ENCODE data around the gene ZFYVE19. TPM values are rescaled to one million over a fixed set of nuclear protein-coding genes. Genes with fewer than 3 reads are reported as not detected.

Gene ZFYVE19
- total and polyA plus RNA-seq, 2 donors (not counting 1 experiment from before 2014, with no cell fraction given): 14.1 to 21.3 TPM

DNA sequence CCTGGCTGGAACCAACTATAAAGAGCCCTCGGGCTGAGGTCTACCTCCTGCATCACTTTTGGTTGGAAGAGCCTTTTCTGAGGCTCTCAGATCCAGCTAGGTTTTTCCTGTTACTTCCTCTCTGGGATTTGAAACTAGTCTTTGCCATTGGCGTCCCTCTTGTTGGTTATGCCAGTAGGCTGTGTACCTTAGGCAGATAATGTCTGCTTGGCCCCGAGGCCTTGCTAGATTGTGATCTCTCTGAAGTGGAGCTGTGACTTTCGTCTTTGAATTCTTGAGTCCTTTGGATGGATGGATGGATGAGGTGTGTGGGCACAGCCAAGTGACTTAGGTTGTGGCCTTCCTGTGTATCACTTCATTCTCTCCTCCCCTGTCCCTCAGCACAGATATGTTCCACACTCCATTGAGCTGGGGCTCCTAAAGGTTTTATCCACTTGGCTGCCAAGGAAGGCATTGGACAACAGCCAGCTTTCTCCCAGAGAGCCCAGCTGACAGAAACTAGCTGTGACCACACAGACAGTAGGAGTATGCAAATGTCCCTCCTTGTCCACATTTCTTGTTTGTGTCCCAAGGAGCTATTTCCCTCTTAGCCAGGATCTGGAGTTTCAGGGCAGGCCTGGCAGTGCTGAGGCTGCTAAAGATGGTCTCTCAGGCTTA lies 8.3 kb downstream of the ZFYVE19 start:
- Histone ChIP-seq H3K4me3 (replicated peaks in 1 of 4; ENCODE audit: control extremely low read depth in 1 of 4, insufficient read depth in 1 of 4, low read depth in 3 of 4, low read length in 4 of 4) (no peak overlapping the region), H3K9me3 (ENCODE audit: control insufficient read depth, insufficient read depth, low read depth, low read length) (no peaks in the 10 kb centered on the region), H3K27me3 (ENCODE audit: control insufficient read depth, insufficient read depth, low read length) (no peaks in the 10 kb centered on the region), H3K9ac (ENCODE audit: insufficient read depth, low read length) (no peak overlapping the region), H3K79me2 (ENCODE audit: control insufficient read depth, insufficient read depth, low read length) (no peaks in the 10 kb centered on the region), H2AFZ (ENCODE audit: low read length) (no peak overlapping the region), H3K4me1 (ENCODE audit: control insufficient read depth, extremely low read depth, insufficient read depth, low read length) (no peaks in the 10 kb centered on the region), H3K27ac (ENCODE audit: insufficient read depth, low read length) (no peak overlapping the region), H3K36me3 (ENCODE audit: control insufficient read depth, insufficient read depth, low read length) (peaks cover 8% of the 10 kb centered on the region), H3K4me2 (ENCODE audit: extremely low read depth, insufficient read depth, low read length) (no peak overlapping the region), H4K20me1 (ENCODE audit: control insufficient read depth, extremely low read depth, insufficient read depth, low read length) (no peaks in the 10 kb centered on the region)
- DNase-seq (ENCODE audit: low read depth in 2 of 2): peak; percentile 11 to 19
- TF ChIP-seq EZH2 (IDR thresholded peaks at IDR 0.05; ENCODE audit: low read length, missing control alignments): no peak
- TF ChIP-seq, protein P1, sequence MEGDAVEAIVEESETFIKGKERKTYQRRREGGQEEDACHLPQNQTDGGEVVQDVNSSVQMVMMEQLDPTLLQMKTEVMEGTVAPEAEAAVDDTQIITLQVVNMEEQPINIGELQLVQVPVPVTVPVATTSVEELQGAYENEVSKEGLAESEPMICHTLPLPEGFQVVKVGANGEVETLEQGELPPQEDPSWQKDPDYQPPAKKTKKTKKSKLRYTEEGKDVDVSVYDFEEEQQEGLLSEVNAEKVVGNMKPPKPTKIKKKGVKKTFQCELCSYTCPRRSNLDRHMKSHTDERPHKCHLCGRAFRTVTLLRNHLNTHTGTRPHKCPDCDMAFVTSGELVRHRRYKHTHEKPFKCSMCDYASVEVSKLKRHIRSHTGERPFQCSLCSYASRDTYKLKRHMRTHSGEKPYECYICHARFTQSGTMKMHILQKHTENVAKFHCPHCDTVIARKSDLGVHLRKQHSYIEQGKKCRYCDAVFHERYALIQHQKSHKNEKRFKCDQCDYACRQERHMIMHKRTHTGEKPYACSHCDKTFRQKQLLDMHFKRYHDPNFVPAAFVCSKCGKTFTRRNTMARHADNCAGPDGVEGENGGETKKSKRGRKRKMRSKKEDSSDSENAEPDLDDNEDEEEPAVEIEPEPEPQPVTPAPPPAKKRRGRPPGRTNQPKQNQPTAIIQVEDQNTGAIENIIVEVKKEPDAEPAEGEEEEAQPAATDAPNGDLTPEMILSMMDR (conservative IDR thresholded peaks at IDR 0.05 in 1 of 2, IDR thresholded peaks at IDR 0.05 in 1 of 2; ENCODE audit: low read depth in 1 of 2, low read length in 2 of 2): no peak

DNA sequence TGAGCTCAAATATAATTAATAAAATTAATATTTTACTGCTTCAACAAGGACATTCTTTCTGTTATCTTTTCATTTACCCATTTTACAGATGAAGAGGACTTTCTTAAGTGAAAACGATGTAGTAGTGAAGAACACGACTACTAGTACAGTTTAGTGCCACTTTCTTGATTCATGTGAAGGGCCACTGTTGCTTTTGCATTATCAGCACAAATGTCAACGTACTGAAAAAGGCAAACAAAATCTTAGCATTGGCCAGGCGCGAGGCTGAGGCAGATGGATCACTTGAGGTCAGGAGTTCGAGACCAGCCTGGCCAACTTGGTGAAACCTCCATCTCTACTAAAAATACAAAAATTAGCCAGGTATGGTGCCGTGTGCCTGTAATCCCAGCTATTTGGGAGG lies 12.2 kb downstream of the ZFYVE19 start:
- Histone ChIP-seq H3K36me3 (ENCODE audit: control insufficient read depth, insufficient read depth, low read length) (no peaks in the 10 kb centered on the region), H3K79me2 (ENCODE audit: control insufficient read depth, insufficient read depth, low read length) (no peaks in the 10 kb centered on the region)
- DNase-seq (ENCODE audit: low read depth in 2 of 2): no peak

DNA sequence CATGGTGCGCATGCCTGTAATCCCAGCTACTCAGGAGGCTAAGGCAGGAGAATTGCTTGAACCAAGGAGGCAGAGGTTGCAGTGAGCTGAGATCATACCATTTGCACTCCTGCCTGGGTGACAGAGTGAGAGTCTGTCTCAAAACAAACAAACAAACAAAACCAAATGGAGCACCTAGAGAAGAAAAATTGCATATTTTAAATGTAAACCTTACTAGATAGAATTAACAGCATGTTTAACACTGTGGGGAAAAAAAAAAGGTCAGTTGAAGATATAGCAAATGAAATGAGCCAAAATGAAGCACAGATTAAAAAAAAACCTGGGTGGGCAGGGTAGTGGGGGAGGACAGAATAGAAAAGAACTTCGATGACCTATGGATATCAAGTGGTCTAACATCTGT lies 14.3 kb downstream of the ZFYVE19 start:
- Histone ChIP-seq H2AFZ (ENCODE audit: low read length) (no peak overlapping the region), H3K9me3 (ENCODE audit: control insufficient read depth, insufficient read depth, low read depth, low read length) (no peaks in the 10 kb centered on the region), H3K4me3 (replicated peaks in 1 of 4; ENCODE audit: control extremely low read depth in 1 of 4, insufficient read depth in 1 of 4, low read depth in 3 of 4, low read length in 4 of 4) (no peak overlapping the region), H3K4me2 (ENCODE audit: extremely low read depth, insufficient read depth, low read length) (no peak overlapping the region), H3K79me2 (ENCODE audit: control insufficient read depth, insufficient read depth, low read length) (no peaks in the 10 kb centered on the region), H3K27me3 (ENCODE audit: control insufficient read depth, insufficient read depth, low read length) (peaks cover 9% of the 10 kb centered on the region), H3K36me3 (ENCODE audit: control insufficient read depth, insufficient read depth, low read length) (no peaks in the 10 kb centered on the region), H4K20me1 (ENCODE audit: control insufficient read depth, extremely low read depth, insufficient read depth, low read length) (no peaks in the 10 kb centered on the region), H3K4me1 (ENCODE audit: control insufficient read depth, extremely low read depth, insufficient read depth, low read length) (no peaks in the 10 kb centered on the region), H3K27ac (ENCODE audit: insufficient read depth, low read length) (no peak overlapping the region), H3K9ac (ENCODE audit: insufficient read depth, low read length) (no peak overlapping the region)
- DNase-seq (ENCODE audit: low read depth in 2 of 2): no peak
- TF ChIP-seq, protein P1 (conservative IDR thresholded peaks at IDR 0.05 in 1 of 2, IDR thresholded peaks at IDR 0.05 in 1 of 2; ENCODE audit: low read depth in 1 of 2, low read length in 2 of 2): no peak
- TF ChIP-seq EZH2 (IDR thresholded peaks at IDR 0.05; ENCODE audit: low read length, missing control alignments): no peak

More for the DNA sequence above, 12.2 kb downstream of the ZFYVE19 start:
- H3K4me3 ChIP-seq (replicated peaks in 1 of 4; ENCODE audit: control extremely low read depth in 1 of 4, insufficient read depth in 1 of 4, low read depth in 3 of 4, low read length in 4 of 4): no peak overlapping the region
- TF ChIP-seq EZH2 (IDR thresholded peaks at IDR 0.05; ENCODE audit: low read length, missing control alignments): no peak
- TF ChIP-seq, protein P1 (conservative IDR thresholded peaks at IDR 0.05 in 1 of 2, IDR thresholded peaks at IDR 0.05 in 1 of 2; ENCODE audit: low read depth in 1 of 2, low read length in 2 of 2): no peak
- H3K27me3 ChIP-seq (ENCODE audit: control insufficient read depth, insufficient read depth, low read length): no peaks in the 10 kb centered on the region
- H3K9me3 ChIP-seq (ENCODE audit: control insufficient read depth, insufficient read depth, low read depth, low read length): no peaks in the 10 kb centered on the region
- H3K4me1 ChIP-seq (ENCODE audit: control insufficient read depth, extremely low read depth, insufficient read depth, low read length): no peaks in the 10 kb centered on the region
- H3K9ac ChIP-seq (ENCODE audit: insufficient read depth, low read length): no peak overlapping the region
- H4K20me1 ChIP-seq (ENCODE audit: control insufficient read depth, extremely low read depth, insufficient read depth, low read length): no peaks in the 10 kb centered on the region
- H3K27ac ChIP-seq (ENCODE audit: insufficient read depth, low read length): no peak overlapping the region
- H2AFZ ChIP-seq (ENCODE audit: low read length): no peak overlapping the region
- no peak overlapping the region for H3K4me2 ChIP-seq (ENCODE audit: extremely low read depth, insufficient read depth, low read length)

Measured in fibroblast of lung (primary cell).